ENCODE measurements around the gene GMDS. TPM values are rescaled to one million over a fixed set of nuclear protein-coding genes. Genes with fewer than 3 reads are reported as not detected.

GMDS gene
- total and polyA plus RNA-seq, 2 of the 13 experiments (the other 11 are each of a cell fraction or from before 2014, with no cell fraction given) = 64.4 to 112 TPM

- Histone ChIP-seq H3K4me3 (replicated peaks in 1 of 3; ENCODE audit: insufficient read depth in 1 of 3, low read depth in 2 of 3, low read length in 3 of 3) (no peak overlapping the region), H3K79me2 (ENCODE audit: insufficient read depth, low read length) (peaks cover 97% of the 10 kb centered on the region)
- no peak for DNase-seq (ENCODE audit: low spot score)
Observed at GRCh38 chr6:2232445-2232844, 13.0 kb downstream of the GMDS start.

More at GRCh38 chr6:2232445-2232844, 13.0 kb downstream of the GMDS start:
- H3K36me3 ChIP-seq (replicated peaks in 1 of 2; ENCODE audit: control insufficient read depth in 1 of 2, insufficient read depth in 2 of 2, low read length in 2 of 2) = peaks cover 0 to 10% of the 10 kb centered on the region in 2 experiments; a peak in 3 of 5 replicates
- BruUV-seq (replicated peaks) = no TSS peak
- ATAC-seq = no peak
- peaks cover 82% of the 10 kb centered on the region for H3K4me1 ChIP-seq (ENCODE audit: insufficient read depth, low read length)
- intact Hi-C loops (cut with micrococcal nuclease; ENCODE audit: unreplicated experiment) (no loop called here), in situ Hi-C loops (cut with HindIII; ENCODE audit: extremely low pct_ligation_motif_present, low pct_unique_long_range_greater_than_20kb) (no loop called here)
- ChIA-PET CTCF (ENCODE audit: low intra/inter-chr PET ratio, low total read pairs) (no interaction called here), POLR2A (no interaction called here)
- H3K27me3 ChIP-seq (ENCODE audit: control insufficient read depth in 1 of 2, insufficient read depth in 2 of 2, low read length in 2 of 2) = no peaks in the 10 kb centered on the region
- WGBS (ENCODE audit: low lambda C conversion rate) = 92% methylated on average over 9 of the region's 9 CpGs
- no peak overlapping the region for H3K4me2 ChIP-seq (ENCODE audit: low read depth, low read length)
- H2AFZ ChIP-seq (ENCODE audit: low read length) = no peak overlapping the region
- no peak overlapping the region for H3K27ac ChIP-seq (ENCODE audit: extremely low read length, insufficient read depth, low read length)
- FAIRE-seq = no peak
- no peaks in the 10 kb centered on the region for H3K9me3 ChIP-seq (ENCODE audit: low read length)
- TF ChIP-seq CSRNP1 (CRISPR knock-in tag; IDR thresholded peaks at IDR 0.05) = no peak
- peak; percentile 31 for TF ChIP-seq ZNF687 (CRISPR knock-in tag; IDR thresholded peaks at IDR 0.05)
- TF ChIP-seq ELK4 (CRISPR knock-in tag; IDR thresholded peaks at IDR 0.05; ENCODE audit: borderline replicate concordance) = no peak
- TF ChIP-seq ZNF253 (CRISPR knock-in tag; IDR thresholded peaks at IDR 0.05; ENCODE audit: borderline replicate concordance) = no peak
- TF ChIP-seq ZBTB38 (CRISPR knock-in tag; IDR thresholded peaks at IDR 0.05) = 0 out of 2 replicates have a peak, but pooled peaks have one; percentile 34
- H4K20me1 ChIP-seq (ENCODE audit: insufficient read depth, low read length) = no peaks in the 10 kb centered on the region; the same call in 1 of the 2 replicates
- no peak overlapping the region for H3K9ac ChIP-seq (ENCODE audit: insufficient read depth, low read depth, low read length)
